SU-DHL-6 (cell line): Measurements from ENCODE around the gene FSTL3.
"Not testable (repeated sequence)": the region's sequence is repeated elsewhere in the genome, so short reads cannot be mapped to it uniquely, and the experiment has no call there.

Source experiments
- H2AFZ ChIP-seq: fragments of 200-600 bp; sonication (generic); 2 replicates; pipeline ENCODE4 v1.6.1; 2014; ENCODE audit warnings: low read depth, mild to moderate bottlenecking, moderate library complexity, mixed read lengths, antibody characterized with exemption, low read length; ENCODE audit not compliant: severe bottlenecking
- H3F3A ChIP-seq: fragments of 200-600 bp; shearing (Covaris generic); 2 replicates; pipeline ENCODE4 v1.6.0; 2016; ENCODE audit warnings: antibody characterized with exemption, mild to moderate bottlenecking; ENCODE audit not compliant: insufficient read depth
- H3K27ac ChIP-seq: fragments of 200-600 bp; sonication (generic); 2 replicates; pipeline ENCODE4 v1.5.1; 2016; ENCODE audit warnings: low read depth, mild to moderate bottlenecking, low read length, moderate library complexity, mixed read lengths
- H3K27me3 ChIP-seq: fragments of 200-600 bp; sonication (generic), shearing (Covaris generic); 2 replicates; pipeline ENCODE4 v1.6.0; 2014; ENCODE audit warnings: mild to moderate bottlenecking, low read length
- H3K36me3 ChIP-seq: fragments of 200-600 bp; sonication (generic); 2 replicates; pipeline ENCODE4 v1.6.1; 2014; ENCODE audit warnings: mild to moderate bottlenecking, low read length, mixed read lengths
- H3K4me2 ChIP-seq: fragments of 300-600, 200-600 bp; shearing (Covaris generic), sonication (generic); 2 replicates; pipeline ENCODE4 v1.6.0; 2014; ENCODE audit warnings: low read length, low read depth, mild to moderate bottlenecking; ENCODE audit not compliant: poor library complexity, severe bottlenecking
- H3K4me3 ChIP-seq: fragments of 200-600 bp; sonication (generic); 2 replicates; pipeline ENCODE4 v1.5.1; 2014; ENCODE audit warnings: antibody characterized with exemption, low read length, mild to moderate bottlenecking, mixed read lengths; ENCODE audit not compliant: insufficient read depth, poor library complexity, severe bottlenecking
- H3K79me2 ChIP-seq: fragments of 200-600 bp; sonication (generic); 2 replicates; pipeline ENCODE4 v1.6.1; 2014; ENCODE audit warnings: mild to moderate bottlenecking, low read length, moderate library complexity; ENCODE audit not compliant: insufficient read depth
- H3K9ac ChIP-seq: fragments of 200-600 bp; sonication (generic); 2 replicates; pipeline ENCODE4 v1.7.0; 2014; ENCODE audit warnings: mild to moderate bottlenecking, low read length
- H3K9me2 ChIP-seq: fragments of 200-600 bp; sonication (generic); replicated peaks from 2 replicates; pipeline ENCODE4 v1.6.1; 2014; ENCODE audit warnings: low read length; ENCODE audit not compliant: insufficient read depth
- H3K9me3 ChIP-seq: fragments of 200-600 bp; sonication (generic); 2 replicates; pipeline ENCODE4 v1.6.1; 2014; ENCODE audit warnings: low read length, mixed read lengths; ENCODE audit not compliant: insufficient read depth
- H4K20me1 ChIP-seq: fragments of 200-600 bp; sonication (generic); 2 replicates; pipeline ENCODE4 v1.6.1; 2014; ENCODE audit warnings: low read depth, mild to moderate bottlenecking, antibody characterized with exemption, low read length, moderate library complexity, mixed read lengths
- EZH2phosphoT487 ChIP-seq: fragments of 200-600 bp; sonication (generic), shearing (Covaris generic); conservative IDR thresholded peaks from 2 replicates; pipeline ENCODE4 v1.6.1; 2018; ENCODE audit warnings: mild to moderate bottlenecking, antibody characterized with exemption, low read length, moderate library complexity, mixed read lengths
- TF ChIP-seq, protein P1 (sequence below): fragments of 200-600 bp; sonication (generic); IDR thresholded peaks from one replicate; pipeline ENCODE4 v1.5.1; 2017; ENCODE audit warnings: antibody characterized with exemption, mild to moderate bottlenecking, low read length, moderate library complexity; ENCODE audit not compliant: insufficient read depth, poor library complexity, severe bottlenecking

FSTL3 gene

DNA sequence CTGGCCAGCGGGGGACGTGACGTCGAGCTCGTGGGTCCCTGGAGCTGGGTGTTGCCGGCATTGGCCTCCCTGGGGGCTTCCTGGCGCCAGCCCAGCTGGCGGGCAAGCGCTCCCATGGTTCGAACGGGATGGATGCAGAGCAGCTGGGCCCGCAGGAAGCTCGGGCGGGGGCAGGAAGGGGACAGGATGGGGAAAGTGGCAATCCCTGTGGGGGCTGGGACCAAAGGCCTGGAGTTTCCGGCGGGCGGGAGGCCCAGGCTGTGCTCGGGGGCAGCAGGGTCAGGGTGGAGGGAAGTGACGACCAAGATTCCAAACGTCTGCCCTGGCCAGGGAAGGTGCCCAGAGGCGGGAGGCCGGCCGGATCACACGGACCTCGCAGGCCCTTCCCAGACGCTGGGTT is 51.8 kb downstream of the FSTL3 start:
- Histone ChIP-seq H2AFZ (no peak overlapping the region), H3K9me3 (no peaks in the 10 kb centered on the region), H3K9ac (no peak overlapping the region), H3K4me2 (no peak overlapping the region), H3K4me3 (no peak overlapping the region), H3K27me3 (no peaks in the 10 kb centered on the region), H4K20me1 (no peaks in the 10 kb centered on the region), H3F3A (no peaks in the 10 kb centered on the region), H3K9me2 (no peaks in the 10 kb centered on the region), H3K79me2 (no peaks in the 10 kb centered on the region), H3K36me3 (no peaks in the 10 kb centered on the region), H3K27ac (no peak overlapping the region)
- TF ChIP-seq EZH2phosphoT487 = no peak
- TF ChIP-seq, protein P1, sequence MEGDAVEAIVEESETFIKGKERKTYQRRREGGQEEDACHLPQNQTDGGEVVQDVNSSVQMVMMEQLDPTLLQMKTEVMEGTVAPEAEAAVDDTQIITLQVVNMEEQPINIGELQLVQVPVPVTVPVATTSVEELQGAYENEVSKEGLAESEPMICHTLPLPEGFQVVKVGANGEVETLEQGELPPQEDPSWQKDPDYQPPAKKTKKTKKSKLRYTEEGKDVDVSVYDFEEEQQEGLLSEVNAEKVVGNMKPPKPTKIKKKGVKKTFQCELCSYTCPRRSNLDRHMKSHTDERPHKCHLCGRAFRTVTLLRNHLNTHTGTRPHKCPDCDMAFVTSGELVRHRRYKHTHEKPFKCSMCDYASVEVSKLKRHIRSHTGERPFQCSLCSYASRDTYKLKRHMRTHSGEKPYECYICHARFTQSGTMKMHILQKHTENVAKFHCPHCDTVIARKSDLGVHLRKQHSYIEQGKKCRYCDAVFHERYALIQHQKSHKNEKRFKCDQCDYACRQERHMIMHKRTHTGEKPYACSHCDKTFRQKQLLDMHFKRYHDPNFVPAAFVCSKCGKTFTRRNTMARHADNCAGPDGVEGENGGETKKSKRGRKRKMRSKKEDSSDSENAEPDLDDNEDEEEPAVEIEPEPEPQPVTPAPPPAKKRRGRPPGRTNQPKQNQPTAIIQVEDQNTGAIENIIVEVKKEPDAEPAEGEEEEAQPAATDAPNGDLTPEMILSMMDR = no peak

DNA sequence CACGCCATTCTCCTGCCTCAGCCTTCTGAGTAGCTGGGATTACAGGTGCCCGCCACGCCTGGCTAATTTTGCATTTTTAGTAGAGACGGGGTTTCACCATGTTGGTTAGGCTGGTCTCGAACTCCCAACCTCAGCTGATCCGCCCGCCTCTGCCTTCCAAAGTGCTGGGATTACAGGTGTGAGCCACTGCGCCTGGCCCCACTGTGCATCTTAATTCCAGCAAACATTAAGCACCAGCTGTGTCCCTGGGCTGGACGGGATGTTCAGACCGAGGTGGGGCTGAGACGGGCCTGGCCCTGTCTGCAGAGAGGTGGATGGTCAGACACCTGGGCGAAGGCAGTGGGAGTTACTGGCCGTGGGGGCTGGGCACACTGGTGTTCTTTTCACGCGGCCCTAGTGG is 53.4 kb downstream of the FSTL3 start:
- H4K20me1 ChIP-seq, H3K36me3 ChIP-seq, H3K9me3 ChIP-seq, H3K9ac ChIP-seq, H3F3A ChIP-seq, H3K4me2 ChIP-seq, H3K79me2 ChIP-seq, H2AFZ ChIP-seq, H3K27me3 ChIP-seq, H3K4me3 ChIP-seq, H3K9me2 ChIP-seq, H3K27ac ChIP-seq: not testable (repeated sequence)

DNA sequence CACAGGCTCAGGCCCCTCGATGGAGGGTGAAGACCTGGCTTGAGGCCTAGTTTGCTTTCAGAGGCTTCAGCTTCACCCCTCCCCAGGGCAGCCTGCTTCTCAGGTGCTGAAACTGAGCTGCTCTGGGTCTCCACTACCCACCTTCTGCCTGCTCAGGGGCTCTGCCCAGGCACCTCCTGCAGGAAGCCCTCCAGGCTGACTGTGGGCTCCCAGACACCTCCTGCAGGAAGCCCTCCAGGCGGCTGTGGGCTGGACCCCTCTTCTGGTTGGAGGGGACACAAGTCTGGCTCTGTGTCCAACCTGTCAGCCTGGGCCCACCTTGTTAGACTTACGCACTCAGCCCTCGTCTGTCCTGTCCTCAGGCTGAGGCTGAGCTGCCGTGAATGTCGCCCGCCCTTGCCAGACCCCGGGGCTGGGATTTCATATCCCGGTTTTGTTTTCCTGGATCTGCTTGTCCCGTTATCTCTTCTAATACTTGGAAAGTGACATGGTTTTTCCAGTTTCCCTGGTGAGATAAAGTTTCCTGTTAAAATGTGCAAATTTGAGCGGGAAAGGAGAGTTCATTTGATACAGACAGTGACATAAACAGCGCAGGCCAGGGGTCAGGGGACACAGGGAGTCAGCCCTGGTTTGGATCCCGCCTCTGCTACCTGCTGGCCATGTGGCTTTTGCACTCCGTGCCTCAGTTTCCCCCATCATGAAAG is 53.9 kb downstream of the FSTL3 start:
- H3K4me3 ChIP-seq = no peak overlapping the region
- H3K9me3 ChIP-seq = no peaks in the 10 kb centered on the region
- no peak for TF ChIP-seq EZH2phosphoT487
- TF ChIP-seq, protein P1 = no peak
- H3K27ac ChIP-seq = no peak overlapping the region
- H3K36me3 ChIP-seq = no peaks in the 10 kb centered on the region
- H4K20me1 ChIP-seq = no peaks in the 10 kb centered on the region
- no peak overlapping the region for H3K4me2 ChIP-seq
- H3K27me3 ChIP-seq = no peaks in the 10 kb centered on the region
- no peaks in the 10 kb centered on the region for H3K79me2 ChIP-seq
- no peaks in the 10 kb centered on the region for H3K9me2 ChIP-seq
- no peaks in the 10 kb centered on the region for H3F3A ChIP-seq
- no peak overlapping the region for H3K9ac ChIP-seq
- H2AFZ ChIP-seq = no peak overlapping the region

DNA sequence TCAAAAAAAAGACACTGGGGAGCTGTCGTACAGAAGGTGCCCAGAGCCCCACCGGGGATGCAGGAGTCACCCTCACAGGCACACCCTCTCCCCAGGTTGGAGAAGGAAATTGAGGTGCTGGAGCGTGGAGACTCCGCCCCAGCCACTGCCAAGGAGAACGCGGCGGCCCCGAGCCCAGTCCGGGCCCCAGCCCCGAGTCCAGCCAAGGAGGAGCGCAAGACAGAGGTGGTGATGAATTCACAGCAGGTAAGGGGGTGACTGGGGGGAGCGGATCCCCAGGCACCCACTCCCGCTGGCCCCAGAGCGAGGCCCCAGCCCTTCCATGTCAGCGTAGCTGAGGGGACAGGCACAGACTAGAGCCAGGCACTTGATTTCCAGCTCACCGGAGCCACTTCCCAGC is 54.8 kb downstream of the FSTL3 start:
- H3F3A ChIP-seq = no peaks in the 10 kb centered on the region
- H3K4me3 ChIP-seq = no peak overlapping the region
- H3K27me3 ChIP-seq = no peaks in the 10 kb centered on the region
- no peak overlapping the region for H2AFZ ChIP-seq
- TF ChIP-seq, protein P1 = no peak
- TF ChIP-seq EZH2phosphoT487 = no peak
- H3K27ac ChIP-seq = no peak overlapping the region
- H4K20me1 ChIP-seq = no peaks in the 10 kb centered on the region
- H3K79me2 ChIP-seq = no peaks in the 10 kb centered on the region
- no peaks in the 10 kb centered on the region for H3K9me3 ChIP-seq
- H3K4me2 ChIP-seq = no peak overlapping the region
- H3K9ac ChIP-seq = no peak overlapping the region
- no peaks in the 10 kb centered on the region for H3K36me3 ChIP-seq
- H3K9me2 ChIP-seq = no peaks in the 10 kb centered on the region
